Trophoblast cell (in vitro differentiated cells and primary cell): ENCODE data around the gene TSNAX.
"Not testable (repeated sequence)": the region's sequence is repeated elsewhere in the genome, so short reads cannot be mapped to it uniquely, and the experiment has no call there.

ENCODE experiments used
- DNase-seq, 2 donors: peaks; one replicate each; pipeline ENCODE4 v3.0.0-alpha.2; 2016
- H2AFZ ChIP-seq: 2 replicates; pipeline ENCODE4 v1.6.1; 2013; ENCODE audit warnings: low read length, moderate library complexity, mild to moderate bottlenecking; ENCODE audit not compliant: insufficient read depth, poor library complexity
- H2AK5ac ChIP-seq: 2 replicates; pipeline ENCODE4 v1.6.1; 2013; ENCODE audit warnings: mild to moderate bottlenecking, low read length
- H2BK120ac ChIP-seq: 2 replicates; pipeline ENCODE4 v1.6.1; 2013; ENCODE audit warnings: low read length, mild to moderate bottlenecking, moderate library complexity; ENCODE audit not compliant: insufficient read depth, poor library complexity
- H2BK12ac ChIP-seq: 2 replicates; pipeline ENCODE4 v1.6.1; 2013; ENCODE audit warnings: mild to moderate bottlenecking, low read length, moderate library complexity
- H2BK5ac ChIP-seq: 2 replicates; pipeline ENCODE4 v1.6.1; 2013; ENCODE audit warnings: low read length, low read depth, moderate library complexity, mild to moderate bottlenecking; ENCODE audit not compliant: poor library complexity
- H3K14ac ChIP-seq: 2 replicates; pipeline ENCODE4 v1.6.1; 2013; ENCODE audit warnings: mild to moderate bottlenecking, low read length
- H3K18ac ChIP-seq: 2 replicates; pipeline ENCODE4 v1.6.1; 2013; ENCODE audit warnings: mild to moderate bottlenecking, low read length
- H3K23ac ChIP-seq: 2 replicates; pipeline ENCODE4 v1.6.1; 2013; ENCODE audit warnings: low read length
- H3K27ac ChIP-seq: 2 replicates; pipeline ENCODE4 v1.5.1; 2013; ENCODE audit warnings: low read depth, mild to moderate bottlenecking, inconsistent platforms, low read length, moderate library complexity
- H3K27me3 ChIP-seq: 2 replicates; pipeline ENCODE4 v1.6.1; 2013; ENCODE audit warnings: inconsistent platforms, mild to moderate bottlenecking, low read length, moderate library complexity; ENCODE audit not compliant: insufficient read depth
- H3K36me3 ChIP-seq, 2 experiments: 1 replicate in 1 of 2; 2 replicates in 1 of 2; pipeline ENCODE4 v1.6.1; 2013; ENCODE audit warnings: low read length in 2 of 2, mild to moderate bottlenecking in 2 of 2, moderate library complexity in 1 of 2; ENCODE audit not compliant: insufficient read depth in 2 of 2, control insufficient read depth in 1 of 2
- H3K4ac ChIP-seq: 2 replicates; pipeline ENCODE4 v1.6.1; 2013; ENCODE audit warnings: low read depth, mild to moderate bottlenecking, low read length, moderate library complexity
- H3K4me1 ChIP-seq, 2 experiments: 1 replicate in 1 of 2; 2 replicates in 1 of 2; pipeline ENCODE4 v1.6.1; 2013; ENCODE audit warnings: low read length in 2 of 2, mild to moderate bottlenecking in 2 of 2, moderate library complexity in 1 of 2; ENCODE audit not compliant: insufficient read depth in 2 of 2, control insufficient read depth in 1 of 2
- H3K4me2 ChIP-seq: 2 replicates; pipeline ENCODE4 v1.6.1; 2013; ENCODE audit warnings: inconsistent platforms, mild to moderate bottlenecking, low read length, moderate library complexity
- H3K4me3 ChIP-seq: 2 replicates; pipeline ENCODE4 v1.5.1; 2013; ENCODE audit warnings: mild to moderate bottlenecking, low read depth, low read length, inconsistent platforms
- H3K79me1 ChIP-seq: one replicate; pipeline ENCODE4 v1.6.1; 2013; ENCODE audit warnings: low read length
- H3K79me2 ChIP-seq: 2 replicates; pipeline ENCODE4 v1.6.1; 2013; ENCODE audit warnings: low read length, mild to moderate bottlenecking; ENCODE audit not compliant: control insufficient read depth, insufficient read depth, poor library complexity
- H3K9ac ChIP-seq: 2 replicates; pipeline ENCODE4 v1.6.1; 2013; ENCODE audit warnings: mild to moderate bottlenecking, low read length
- H3K9me3 ChIP-seq: 2 replicates; pipeline ENCODE4 v1.6.1; 2013; ENCODE audit warnings: low read depth, mild to moderate bottlenecking, control low read depth, inconsistent platforms, low read length; ENCODE audit not compliant: insufficient read depth
- H4K12ac ChIP-seq: 2 replicates; pipeline ENCODE4 v1.6.1; 2013; ENCODE audit warnings: low read depth, mild to moderate bottlenecking, low read length, moderate library complexity
- H4K8ac ChIP-seq: 2 replicates; pipeline ENCODE4 v1.6.1; 2013; ENCODE audit warnings: low read depth, mild to moderate bottlenecking, low read length, moderate library complexity
- H4K91ac ChIP-seq: one replicate; pipeline ENCODE4 v1.6.1; 2013; ENCODE audit warnings: low read depth, mild to moderate bottlenecking, low read length, moderate library complexity
- WGBS: extraction: QIAGEN DNeasy Blood & Tissue Kit; methylation state at CpG from one replicate; pipeline ENCODE4 v1.1.7; 2013; ENCODE audit warnings: missing lambda C conversion rate; ENCODE audit not compliant: insufficient read length, insufficient coverage; ENCODE audit errors: extremely low coverage; 5-methylcytosine and 5-hydroxymethylcytosine counted together

Gene TSNAX

DNA sequence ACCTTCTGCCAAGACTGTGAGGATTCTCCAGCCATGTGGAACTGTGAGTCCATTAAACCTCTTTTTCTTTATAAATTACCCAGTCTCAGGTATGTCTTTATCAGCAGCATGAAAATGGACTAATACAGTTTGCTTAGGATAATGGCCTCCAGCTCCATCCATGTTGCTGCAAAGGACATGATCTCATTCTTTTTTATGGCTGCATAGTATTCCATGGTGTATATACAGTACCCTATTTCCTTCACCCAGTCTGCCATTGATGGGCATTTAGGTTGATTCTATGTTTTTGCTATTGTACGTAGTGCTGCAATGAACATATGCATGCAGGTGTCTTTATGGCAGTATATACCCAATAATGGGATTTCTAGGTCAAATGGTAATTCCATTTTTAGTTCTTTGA, 25.3 kb upstream of the TSNAX start:
- not testable (repeated sequence) for H3K4me1 ChIP-seq, H3K4me2 ChIP-seq, H4K12ac ChIP-seq, H3K9me3 ChIP-seq, H2BK5ac ChIP-seq, H2BK120ac ChIP-seq, H3K79me1 ChIP-seq, H3K27ac ChIP-seq, H2AK5ac ChIP-seq, H3K27me3 ChIP-seq, H3K4me3 ChIP-seq, H3K23ac ChIP-seq, H3K4ac ChIP-seq, H2BK12ac ChIP-seq, DNase-seq, H3K36me3 ChIP-seq, H2AFZ ChIP-seq, H4K8ac ChIP-seq, H3K14ac ChIP-seq, H3K18ac ChIP-seq, H4K91ac ChIP-seq, H3K79me2 ChIP-seq, H3K9ac ChIP-seq
- no CpG with 5 or more reads among the region's 1 CpG for WGBS

DNA sequence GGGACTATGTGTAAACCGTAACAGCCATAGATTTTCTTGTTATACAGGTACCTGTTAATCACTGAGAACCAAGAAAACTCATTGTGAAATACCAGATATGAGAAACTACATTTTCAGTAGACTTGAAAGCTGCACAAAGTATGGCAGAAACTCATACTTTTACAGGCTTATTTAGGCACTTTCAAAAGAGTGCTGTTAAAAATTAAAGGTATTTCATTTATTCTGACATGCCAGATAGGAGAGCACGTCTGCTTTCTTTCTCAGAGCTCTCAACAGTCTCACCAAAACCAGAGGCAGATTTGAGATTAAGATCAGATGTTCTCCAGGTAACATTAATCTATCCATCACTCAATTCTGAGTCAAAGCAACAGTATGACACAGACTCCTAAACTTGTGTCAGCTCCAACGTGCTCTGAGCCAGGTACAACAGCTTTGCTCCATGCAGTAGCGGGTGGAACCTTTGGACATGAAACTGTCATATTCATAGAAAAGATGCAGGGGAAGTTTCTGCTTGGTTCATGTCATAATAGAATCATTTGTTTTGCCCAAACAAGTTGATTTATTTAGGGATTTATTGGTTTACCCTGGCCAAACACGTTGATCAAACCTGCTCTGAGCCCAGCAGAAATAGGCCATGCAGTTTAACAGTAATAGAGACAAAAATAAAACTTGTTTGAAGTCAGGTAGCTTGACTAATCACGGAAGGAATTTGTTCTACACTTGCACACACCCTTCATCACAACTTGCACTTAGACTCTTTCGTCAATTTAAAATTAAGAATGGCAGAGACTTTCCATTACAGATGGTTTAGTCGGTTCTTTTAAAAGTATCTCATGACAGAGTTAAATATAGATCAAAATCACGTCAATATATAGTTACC, 20.8 kb upstream of the TSNAX start:
- Histone ChIP-seq H3K18ac (no peak overlapping the region), H3K27ac (peak overlapping the region; percentile 98), H4K8ac (no peak overlapping the region), H2BK120ac (peak overlapping the region; percentile 53), H3K27me3 (no peaks in the 10 kb centered on the region), H2BK5ac (peak overlapping the region; percentile 33), H4K91ac (peak overlapping the region; percentile 11), H3K9me3 (no peaks in the 10 kb centered on the region), H3K23ac (no peak overlapping the region), H4K12ac (no peak overlapping the region), H2AK5ac (no peak overlapping the region), H2AFZ (no peak overlapping the region), H3K79me1 (peaks cover 20% of the 10 kb centered on the region), H2BK12ac (no peak overlapping the region), H3K79me2 (no peaks in the 10 kb centered on the region), H3K14ac (no peak overlapping the region), H3K4me2 (peak overlapping the region; percentile 51), H3K36me3 (no peaks in the 10 kb centered on the region), H3K4me1 (peaks cover 16 to 17% of the 10 kb centered on the region in 2 experiments), H3K4ac (no peak overlapping the region), H3K9ac (no peak overlapping the region), H3K4me3 (no peak overlapping the region)
- WGBS, result no CpG with 5 or more reads among the region's 9 CpGs
- DNase-seq, result peak; percentile 53 to 94

DNA sequence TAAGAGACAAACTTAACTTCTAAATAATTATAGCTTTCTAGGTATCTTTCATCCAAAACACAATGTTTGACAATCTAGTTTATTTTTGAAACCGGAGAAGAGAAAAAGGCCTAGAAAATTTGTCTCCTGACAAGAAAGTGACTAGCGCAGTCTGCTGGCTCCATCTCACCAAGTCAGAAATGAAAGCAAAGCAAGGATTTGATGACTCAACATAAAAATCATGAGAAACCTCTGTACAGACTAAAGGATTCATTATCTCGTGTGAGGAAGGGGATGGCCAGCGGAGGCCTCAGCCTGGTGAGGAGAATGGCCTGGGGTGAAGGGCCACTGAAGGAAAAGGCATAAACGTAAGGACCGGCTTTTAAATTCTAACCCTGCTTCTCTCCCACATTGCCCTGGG, 20.0 kb upstream of the TSNAX start:
- no CpG with 5 or more reads among the region's 6 CpGs for WGBS
- H3K27me3 ChIP-seq, result no peaks in the 10 kb centered on the region

GRCh38 chr1:231508941-231509340, 19.5 kb upstream of the TSNAX start:
- Histone ChIP-seq H3K79me2 (no peaks in the 10 kb centered on the region), H3K36me3 (no peaks in the 10 kb centered on the region), H2BK120ac (peak overlapping the region; percentile 89), H3K79me1 (peaks cover 20% of the 10 kb centered on the region), H3K9me3 (no peaks in the 10 kb centered on the region), H3K27ac (peak overlapping the region; percentile 70), H3K23ac (no peak overlapping the region), H3K27me3 (no peaks in the 10 kb centered on the region), H3K4me2 (no peak overlapping the region), H3K4me3 (no peak overlapping the region), H4K8ac (peak overlapping the region; percentile 83), H4K91ac (peak overlapping the region; percentile 84), H3K18ac (peak overlapping the region; percentile 93), H3K9ac (no peak overlapping the region), H2BK12ac (peak overlapping the region; percentile 98), H4K12ac (no peak overlapping the region), H2BK5ac (peak overlapping the region; percentile 97), H2AK5ac (peak overlapping the region; percentile 1), H3K14ac (peak overlapping the region; percentile 10), H2AFZ (no peak overlapping the region), H3K4me1 (peaks cover 16 to 17% of the 10 kb centered on the region in 2 experiments), H3K4ac (peak overlapping the region; percentile 2)
- no peak for DNase-seq
- WGBS, result no CpG with 5 or more reads among the region's 6 CpGs

More for the DNA sequence above, 20.0 kb upstream of the TSNAX start:
- peak overlapping the region; percentile 70 for H3K27ac ChIP-seq
- no peak overlapping the region for H3K4me2 ChIP-seq
- H2BK5ac ChIP-seq, result peak overlapping the region; percentile 97
- no peak overlapping the region for H2AFZ ChIP-seq
- H3K4me1 ChIP-seq, result peaks cover 16 to 17% of the 10 kb centered on the region in 2 experiments
- no peak overlapping the region for H3K9ac ChIP-seq
- H3K23ac ChIP-seq, result no peak overlapping the region
- peak overlapping the region; percentile 89 for H2BK120ac ChIP-seq
- H2AK5ac ChIP-seq, result peak overlapping the region; percentile 1
- H3K9me3 ChIP-seq, result no peaks in the 10 kb centered on the region
- no peak overlapping the region for H3K4me3 ChIP-seq
- peak overlapping the region; percentile 93 for H3K18ac ChIP-seq
- peak overlapping the region; percentile 98 for H2BK12ac ChIP-seq
- no peaks in the 10 kb centered on the region for H3K36me3 ChIP-seq
- H4K91ac ChIP-seq, result peak overlapping the region; percentile 84
- H3K4ac ChIP-seq, result peak overlapping the region; percentile 2
- H3K14ac ChIP-seq, result peak overlapping the region; percentile 10
- H3K79me1 ChIP-seq, result peaks cover 20% of the 10 kb centered on the region
- DNase-seq, result peak in 1 of 2 donors; percentile 42
- peak overlapping the region; percentile 83 for H4K8ac ChIP-seq
- H4K12ac ChIP-seq, result no peak overlapping the region
- no peaks in the 10 kb centered on the region for H3K79me2 ChIP-seq
